Common myeloid progenitor, CD34-positive (primary cell): ENCODE data around the gene RALB.

Experiments used
- CTCF ChIA-PET: fragments of 350-600 bp; sonication (Branson Sonifier 250); formaldehyde crosslinking; loops from one replicate; lab custom pipeline; 2021; ENCODE audit warnings: antibody characterized with exemption; lab: Charles Lee
- POLR2A ChIA-PET: fragments of 350-600 bp; sonication (Branson Sonifier 250); formaldehyde crosslinking; loops from one replicate; lab custom pipeline; 2021; ENCODE audit warnings: antibody characterized with exemption; lab: Charles Lee
- DNase-seq, 3 donors: peaks; one replicate each; pipeline versions ENCODE4 v3.0.0 to v3.0.0-alpha.2; 2013
- H3K27ac ChIP-seq, 2 experiments: 1 replicate in 1 of 2; 2 replicates in 1 of 2; pipeline ENCODE4 v1.7.0; 2013; ENCODE audit warnings: inconsistent platforms in 2 of 2, low read length in 2 of 2, mild to moderate bottlenecking in 2 of 2, low read depth in 1 of 2, moderate library complexity in 1 of 2; ENCODE audit not compliant: severe bottlenecking in 2 of 2, insufficient read depth in 1 of 2, poor library complexity in 1 of 2
- H3K27me3 ChIP-seq, 5 experiments: replicated peaks in 2 of 5; 1 replicate in 3 of 5; 2 replicates in 2 of 5; pipeline versions ENCODE4 v1.6.1 to v1.7.0; 2013; ENCODE audit warnings: low read length in 4 of 5, mild to moderate bottlenecking in 2 of 5, moderate library complexity in 2 of 5, inconsistent platforms in 1 of 5; ENCODE audit not compliant: insufficient read depth in 5 of 5, control insufficient read depth in 4 of 5
- H3K36me3 ChIP-seq, 4 experiments: 1 replicate in 2 of 4; 2 replicates in 2 of 4; pipeline versions ENCODE4 v1.6.1 to v1.7.0; 2013; ENCODE audit warnings: low read length in 3 of 4, control low read depth in 1 of 4, mild to moderate bottlenecking in 1 of 4; ENCODE audit not compliant: control insufficient read depth in 4 of 4, insufficient read depth in 4 of 4
- H3K4me1 ChIP-seq, 4 experiments: 1 replicate in 3 of 4; 2 replicates in 1 of 4; pipeline versions ENCODE4 v1.6.1 to v1.7.1; 2013; ENCODE audit warnings: low read length in 3 of 4, mild to moderate bottlenecking in 3 of 4, control low read depth in 1 of 4, inconsistent platforms in 1 of 4, moderate library complexity in 1 of 4; ENCODE audit not compliant: control insufficient read depth in 4 of 4, insufficient read depth in 4 of 4; ENCODE audit errors: control extremely low read depth in 1 of 4
- H3K4me3 ChIP-seq, 7 experiments: 1 replicate in 4 of 7; 2 replicates in 3 of 7; pipeline versions ENCODE4 v1.5.1 to v1.7.0; 2013; ENCODE audit warnings: mild to moderate bottlenecking in 7 of 7, low read length in 6 of 7, moderate library complexity in 6 of 7, inconsistent platforms in 2 of 7, low read depth in 2 of 7, control low read depth in 1 of 7; ENCODE audit not compliant: insufficient read depth in 4 of 7, control insufficient read depth in 1 of 7; ENCODE audit errors: extremely low read depth in 1 of 7
- H3K9me3 ChIP-seq, 5 experiments: 1 replicate in 4 of 5; 2 replicates in 1 of 5; pipeline versions ENCODE4 v1.6.1 to v1.7.1; 2013; ENCODE audit warnings: low read length in 4 of 5, mild to moderate bottlenecking in 2 of 5, inconsistent platforms in 1 of 5, low read depth in 1 of 5, moderate library complexity in 1 of 5; ENCODE audit not compliant: control insufficient read depth in 4 of 5, insufficient read depth in 2 of 5; ENCODE audit errors: control extremely low read depth in 1 of 5
- WGBS: methylation state at CpG from one replicate; pipeline ENCODE4 v1.1.5; 2013; ENCODE audit not compliant: insufficient coverage; 5-methylcytosine and 5-hydroxymethylcytosine counted together

The RALB gene

DNA sequence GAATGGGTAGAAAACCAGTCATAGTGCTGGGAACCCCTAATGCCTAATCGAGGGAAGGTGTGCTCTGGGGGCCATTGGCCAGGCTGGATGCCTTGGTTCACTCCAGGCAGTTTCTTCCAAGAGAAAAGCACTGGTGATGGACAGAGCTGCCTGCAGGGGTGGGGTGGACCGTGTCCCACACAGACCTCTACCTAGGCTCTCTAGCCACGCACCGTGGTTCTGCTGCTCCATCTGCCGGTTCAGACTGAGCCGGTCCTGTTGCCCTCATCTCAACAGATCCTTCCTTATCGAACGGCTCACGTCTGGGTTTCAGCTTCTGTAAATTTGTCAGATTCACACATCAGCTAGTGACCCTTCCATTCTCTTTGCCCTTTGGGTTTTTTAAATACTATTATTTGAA, 46.4 kb downstream of the RALB start:
- Histone ChIP-seq H3K27me3 (no peaks in the 10 kb centered on the region), H3K36me3 (peaks cover 14 to 52% (median 23%) of the 10 kb centered on the region in 4 experiments), H3K9me3 (no peaks in the 10 kb centered on the region), H3K4me1 (peaks cover 4 to 9% (median 8%) of the 10 kb centered on the region in 4 experiments), H3K27ac (no peak overlapping the region), H3K4me3 (no peak overlapping the region)
- CTCF ChIA-PET = interaction anchor here (1.0 to 1.9 kb wide), 2 partner anchors 16 to 49 kb away, joined by 4 read pairs; no protein-coding TSS in a partner anchor
- DNase-seq = no peak
- WGBS = 97% methylated on average over 8 of the region's 9 CpGs
- POLR2A ChIA-PET = no interaction called here

GRCh38 chr2:120299561-120299960, 46.9 kb downstream of the RALB start:
- H3K9me3 ChIP-seq = no peaks in the 10 kb centered on the region
- no peak overlapping the region for H3K4me3 ChIP-seq
- H3K27me3 ChIP-seq = no peaks in the 10 kb centered on the region
- ChIA-PET POLR2A (no interaction called here), CTCF (interaction anchor here (1.9 kb wide), 1 partner anchor 49 kb away, joined by 4 read pairs; no protein-coding TSS in a partner anchor)
- DNase-seq = no peak
- WGBS = 99% methylated on average over 6 of the region's 6 CpGs
- peaks cover 14 to 47% (median 20%) of the 10 kb centered on the region in 4 experiments for H3K36me3 ChIP-seq
- no peak overlapping the region for H3K27ac ChIP-seq
- H3K4me1 ChIP-seq = peaks cover 4 to 9% (median 8%) of the 10 kb centered on the region in 4 experiments

DNA sequence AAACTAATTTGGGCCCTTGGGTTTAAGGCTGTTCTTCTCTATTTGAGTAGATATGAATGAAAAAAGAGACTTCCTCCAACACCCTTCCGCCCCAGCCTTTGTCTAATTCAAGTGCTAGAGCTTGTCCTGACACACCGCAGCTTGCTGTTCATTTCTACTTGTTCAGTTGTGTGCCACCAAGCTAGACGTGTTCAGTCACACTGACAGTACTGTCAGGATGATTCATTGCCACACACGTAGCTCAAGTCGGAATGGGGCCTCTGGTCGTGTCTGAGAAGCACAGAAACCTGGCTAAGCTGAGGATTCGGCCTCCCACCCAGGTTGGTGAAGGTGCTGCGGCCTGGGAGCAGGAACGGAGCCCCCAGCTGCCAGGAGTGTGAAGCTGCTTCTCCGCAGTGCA, 47.7 kb downstream of the RALB start:
- H3K4me1 ChIP-seq = peaks cover 4 to 9% (median 8%) of the 10 kb centered on the region in 4 experiments
- H3K9me3 ChIP-seq = no peaks in the 10 kb centered on the region
- WGBS = 91% methylated on average over 10 of the region's 10 CpGs
- ChIA-PET POLR2A (no interaction called here), CTCF (interaction anchor here (1.1 to 2.7 kb wide), 3 partner anchors 9 to 22 kb away, joined by 3 to 14 read pairs (median 5); no protein-coding TSS in a partner anchor)
- no peak overlapping the region for H3K27ac ChIP-seq
- H3K4me3 ChIP-seq = no peak overlapping the region
- peaks cover 14 to 43% (median 18%) of the 10 kb centered on the region in 4 experiments for H3K36me3 ChIP-seq
- no peak for DNase-seq
- no peaks in the 10 kb centered on the region for H3K27me3 ChIP-seq

DNA sequence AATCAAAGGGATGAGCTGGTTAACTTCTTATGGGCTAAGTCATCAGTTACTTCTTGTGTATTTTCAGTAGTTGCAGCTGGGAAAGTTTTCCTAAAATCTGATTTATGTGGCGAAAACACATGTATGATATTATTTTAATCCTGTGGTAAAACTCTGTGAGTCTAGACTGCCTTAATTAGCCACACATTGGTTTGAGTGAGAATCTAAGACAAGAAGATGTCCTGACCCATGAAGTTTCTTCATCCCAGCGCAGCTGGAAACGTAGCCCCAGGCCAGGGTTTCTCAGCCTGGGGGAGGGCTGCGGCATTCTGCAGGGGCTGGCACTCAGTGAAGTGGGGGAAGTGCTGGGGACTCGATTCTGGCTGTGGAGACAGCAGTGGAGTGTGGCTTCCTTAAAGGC, 48.6 kb downstream of the RALB start:
- WGBS = 100% methylated on average over 3 of the region's 5 CpGs
- ChIA-PET POLR2A (interaction anchor here (0.7 kb wide), 1 partner anchor 10 kb away, joined by 3 read pairs; no protein-coding TSS in a partner anchor), CTCF (interaction anchor here (0.7 to 2.7 kb wide), 5 partner anchors 10 to 54 kb away, joined by 3 to 14 read pairs (median 3); no protein-coding TSS in a partner anchor)
- H3K4me3 ChIP-seq = no peak overlapping the region
- H3K4me1 ChIP-seq = peaks cover 8 to 14% (median 10%) of the 10 kb centered on the region in 4 experiments
- DNase-seq = no peak
- no peak overlapping the region for H3K27ac ChIP-seq
- H3K9me3 ChIP-seq = no peaks in the 10 kb centered on the region
- H3K27me3 ChIP-seq = no peaks in the 10 kb centered on the region
- H3K36me3 ChIP-seq = peaks cover 12 to 35% (median 15%) of the 10 kb centered on the region in 4 experiments

GRCh38 chr2:120302301-120302700, 49.6 kb downstream of the RALB start:
- POLR2A ChIA-PET = interaction anchor here (0.6 to 1.1 kb wide), 2 partner anchors 19 to 20 kb away, joined by 3 read pairs; no protein-coding TSS in a partner anchor
- no peak for DNase-seq
- H3K27ac ChIP-seq = no peak overlapping the region
- H3K9me3 ChIP-seq = no peaks in the 10 kb centered on the region
- WGBS = 86% methylated on average over 7 of the region's 12 CpGs
- H3K27me3 ChIP-seq = no peaks in the 10 kb centered on the region
- CTCF ChIA-PET = interaction anchor here (0.9 to 2.7 kb wide), 6 partner anchors 10 to 70 kb away, joined by 3 to 14 read pairs (median 4); no protein-coding TSS in a partner anchor
- peak overlapping the region in 3 of 7 experiments; percentile 4 to 53 (median 44) for H3K4me3 ChIP-seq
- H3K36me3 ChIP-seq = peaks cover 11 to 32% (median 13%) of the 10 kb centered on the region in 4 experiments
- peaks cover 8 to 14% (median 10%) of the 10 kb centered on the region in 4 experiments for H3K4me1 ChIP-seq

DNA sequence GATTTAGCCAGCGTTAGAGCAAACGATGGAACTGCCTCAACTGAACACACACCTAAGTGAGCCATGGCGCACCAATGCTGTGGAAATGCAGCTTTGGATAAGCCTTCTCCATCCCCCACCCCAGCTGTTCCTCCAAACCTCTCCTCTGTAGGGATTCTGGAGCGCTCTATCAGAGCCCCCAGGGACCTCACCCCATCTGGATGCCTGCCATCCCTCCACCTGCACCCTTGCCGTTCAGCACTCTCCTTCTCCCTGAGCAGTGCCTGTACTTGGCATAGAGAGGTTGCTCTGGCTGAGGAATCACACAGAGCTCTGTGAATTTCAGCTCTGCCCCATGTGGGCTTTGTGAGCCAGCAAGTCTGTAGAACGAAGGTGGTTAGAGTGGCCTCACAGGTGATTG, 50.5 kb downstream of the RALB start:
- Histone ChIP-seq H3K27ac (no peak overlapping the region), H3K4me3 (peak overlapping the region in 2 of 7 experiments; percentile 44 to 53), H3K4me1 (peaks cover 8 to 14% (median 10%) of the 10 kb centered on the region in 4 experiments), H3K9me3 (no peaks in the 10 kb centered on the region), H3K27me3 (no peaks in the 10 kb centered on the region), H3K36me3 (peaks cover 4 to 25% (median 8%) of the 10 kb centered on the region in 4 experiments)
- 69% methylated on average over 4 of the region's 6 CpGs for WGBS
- ChIA-PET POLR2A (interaction anchor here (1.1 kb wide), 1 partner anchor 20 kb away, joined by 3 read pairs; no protein-coding TSS in a partner anchor), CTCF (interaction anchor here (0.9 to 1.8 kb wide), 6 partner anchors 10 to 44 kb away, joined by 3 to 10 read pairs (median 4); no protein-coding TSS in a partner anchor)
- DNase-seq = no peak

DNA sequence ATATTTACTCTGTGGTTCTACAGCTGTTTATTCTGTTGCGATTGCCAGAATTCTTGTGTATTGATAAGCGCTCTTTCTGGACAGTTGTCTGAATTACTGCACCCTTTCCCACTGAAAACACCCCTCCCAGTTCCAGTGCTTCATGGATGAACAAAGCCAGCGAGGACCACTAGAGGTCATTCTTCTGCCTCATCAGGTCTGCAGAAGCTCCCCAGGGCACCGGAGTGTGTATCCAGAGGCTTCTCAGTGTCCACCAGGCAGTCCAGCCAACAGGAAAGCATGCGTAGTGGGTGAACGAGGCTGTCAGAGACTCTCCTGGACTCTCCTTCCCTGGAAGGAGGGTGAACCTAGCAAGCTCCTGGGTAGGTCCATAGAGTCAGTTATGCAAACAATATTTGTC, 52.6 kb downstream of the RALB start:
- Histone ChIP-seq H3K36me3 (peaks cover 0 to 12% (median 3%) of the 10 kb centered on the region in 4 experiments), H3K27ac (no peak overlapping the region), H3K9me3 (no peaks in the 10 kb centered on the region), H3K4me1 (peaks cover 8 to 14% (median 10%) of the 10 kb centered on the region in 4 experiments), H3K4me3 (no peak overlapping the region), H3K27me3 (no peaks in the 10 kb centered on the region)
- ChIA-PET CTCF (interaction anchor here (0.7 to 1.6 kb wide), 3 partner anchors 9 to 34 kb away, joined by 3 to 10 read pairs (median 4); no protein-coding TSS in a partner anchor), POLR2A (no interaction called here)
- WGBS = 81% methylated on average over 5 of the region's 6 CpGs
- DNase-seq = peak in 1 of 3 donors; percentile 31
